Measurements from ENCODE around the gene TNS1.

- TF ChIP-seq, protein P1, sequence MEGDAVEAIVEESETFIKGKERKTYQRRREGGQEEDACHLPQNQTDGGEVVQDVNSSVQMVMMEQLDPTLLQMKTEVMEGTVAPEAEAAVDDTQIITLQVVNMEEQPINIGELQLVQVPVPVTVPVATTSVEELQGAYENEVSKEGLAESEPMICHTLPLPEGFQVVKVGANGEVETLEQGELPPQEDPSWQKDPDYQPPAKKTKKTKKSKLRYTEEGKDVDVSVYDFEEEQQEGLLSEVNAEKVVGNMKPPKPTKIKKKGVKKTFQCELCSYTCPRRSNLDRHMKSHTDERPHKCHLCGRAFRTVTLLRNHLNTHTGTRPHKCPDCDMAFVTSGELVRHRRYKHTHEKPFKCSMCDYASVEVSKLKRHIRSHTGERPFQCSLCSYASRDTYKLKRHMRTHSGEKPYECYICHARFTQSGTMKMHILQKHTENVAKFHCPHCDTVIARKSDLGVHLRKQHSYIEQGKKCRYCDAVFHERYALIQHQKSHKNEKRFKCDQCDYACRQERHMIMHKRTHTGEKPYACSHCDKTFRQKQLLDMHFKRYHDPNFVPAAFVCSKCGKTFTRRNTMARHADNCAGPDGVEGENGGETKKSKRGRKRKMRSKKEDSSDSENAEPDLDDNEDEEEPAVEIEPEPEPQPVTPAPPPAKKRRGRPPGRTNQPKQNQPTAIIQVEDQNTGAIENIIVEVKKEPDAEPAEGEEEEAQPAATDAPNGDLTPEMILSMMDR (IDR thresholded peaks at IDR 0.05; ENCODE audit: insufficient read depth, low read length) = no peak
- TF ChIP-seq, protein P2, sequence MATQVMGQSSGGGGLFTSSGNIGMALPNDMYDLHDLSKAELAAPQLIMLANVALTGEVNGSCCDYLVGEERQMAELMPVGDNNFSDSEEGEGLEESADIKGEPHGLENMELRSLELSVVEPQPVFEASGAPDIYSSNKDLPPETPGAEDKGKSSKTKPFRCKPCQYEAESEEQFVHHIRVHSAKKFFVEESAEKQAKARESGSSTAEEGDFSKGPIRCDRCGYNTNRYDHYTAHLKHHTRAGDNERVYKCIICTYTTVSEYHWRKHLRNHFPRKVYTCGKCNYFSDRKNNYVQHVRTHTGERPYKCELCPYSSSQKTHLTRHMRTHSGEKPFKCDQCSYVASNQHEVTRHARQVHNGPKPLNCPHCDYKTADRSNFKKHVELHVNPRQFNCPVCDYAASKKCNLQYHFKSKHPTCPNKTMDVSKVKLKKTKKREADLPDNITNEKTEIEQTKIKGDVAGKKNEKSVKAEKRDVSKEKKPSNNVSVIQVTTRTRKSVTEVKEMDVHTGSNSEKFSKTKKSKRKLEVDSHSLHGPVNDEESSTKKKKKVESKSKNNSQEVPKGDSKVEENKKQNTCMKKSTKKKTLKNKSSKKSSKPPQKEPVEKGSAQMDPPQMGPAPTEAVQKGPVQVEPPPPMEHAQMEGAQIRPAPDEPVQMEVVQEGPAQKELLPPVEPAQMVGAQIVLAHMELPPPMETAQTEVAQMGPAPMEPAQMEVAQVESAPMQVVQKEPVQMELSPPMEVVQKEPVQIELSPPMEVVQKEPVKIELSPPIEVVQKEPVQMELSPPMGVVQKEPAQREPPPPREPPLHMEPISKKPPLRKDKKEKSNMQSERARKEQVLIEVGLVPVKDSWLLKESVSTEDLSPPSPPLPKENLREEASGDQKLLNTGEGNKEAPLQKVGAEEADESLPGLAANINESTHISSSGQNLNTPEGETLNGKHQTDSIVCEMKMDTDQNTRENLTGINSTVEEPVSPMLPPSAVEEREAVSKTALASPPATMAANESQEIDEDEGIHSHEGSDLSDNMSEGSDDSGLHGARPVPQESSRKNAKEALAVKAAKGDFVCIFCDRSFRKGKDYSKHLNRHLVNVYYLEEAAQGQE (IDR thresholded peaks at IDR 0.05; ENCODE audit: insufficient replicate concordance, low read depth) = no peak
- TF ChIP-seq POLR2AphosphoS5 (IDR thresholded peaks at IDR 0.05; ENCODE audit: low read depth) (no peak), GABPA (IDR thresholded peaks at IDR 0.05; ENCODE audit: low read depth) (no peak), SPI1 (IDR thresholded peaks at IDR 0.05; ENCODE audit: borderline replicate concordance, low read depth) (no peak)
These were observed 228.6 kb downstream of the TNS1 start for GRCh38 chr2:217774232-217774631.
